Thymus (tissue), 11 donors: ENCODE measurements around the gene PARVB. TPM values are rescaled to one million over a fixed set of nuclear protein-coding genes. Genes with fewer than 3 reads are reported as not detected.

Experiments
- DNase-seq, 9 donors: peaks; one replicate each; pipeline ENCODE4 v3.0.0-alpha.2; 2013; ENCODE audit warnings: low spot score in 9 of 9, low read depth in 6 of 9, missing footprints in 1 of 9
- H3K27ac ChIP-seq, 2 donors: one replicate each; pipeline ENCODE4 v1.5.1; 2013; ENCODE audit warnings: control low read depth in 1 of 2, low read depth in 1 of 2, low read length in 1 of 2, mild to moderate bottlenecking in 1 of 2, moderate library complexity in 1 of 2
- H3K27me3 ChIP-seq, 2 donors: one replicate each; pipeline ENCODE4 v1.5.1; 2013; ENCODE audit warnings: low read length in 1 of 2; ENCODE audit not compliant: control insufficient read depth in 2 of 2, insufficient read depth in 1 of 2
- H3K36me3 ChIP-seq, 2 donors: one replicate each; pipeline ENCODE4 v1.5.1; 2013; ENCODE audit warnings: low read length in 1 of 2, mild to moderate bottlenecking in 1 of 2, moderate library complexity in 1 of 2; ENCODE audit not compliant: control insufficient read depth in 2 of 2, insufficient read depth in 2 of 2
- H3K4me1 ChIP-seq, 2 donors: one replicate each; pipeline ENCODE4 v1.5.1; 2013; ENCODE audit warnings: low read length in 2 of 2; ENCODE audit not compliant: control insufficient read depth in 2 of 2, insufficient read depth in 2 of 2
- H3K4me3 ChIP-seq, 2 donors: one replicate each; pipeline ENCODE4 v1.5.1; 2013; ENCODE audit warnings: low read length in 2 of 2, control low read depth in 1 of 2, mild to moderate bottlenecking in 1 of 2
- H3K9me3 ChIP-seq, 2 donors: one replicate each; pipeline ENCODE4 v1.5.1; 2013; ENCODE audit warnings: low read length in 1 of 2, mild to moderate bottlenecking in 1 of 2; ENCODE audit not compliant: control insufficient read depth in 2 of 2, insufficient read depth in 1 of 2
- WGBS: extraction: QIAGEN DNeasy Blood & Tissue Kit; methylation state at CpG from one replicate; pipeline ENCODE4 v1.1.7; 2013; 5-methylcytosine and 5-hydroxymethylcytosine counted together
- polyA plus RNA-seq: library from polyadenylated mRNA; stranded (reverse); fragments of 200-250 nt; gene quantifications from one replicate; pipeline ENCODE4 v1.2.3, GENCODE V29; 2013
- total RNA-seq: library from RNA; stranded (reverse); fragments of 120-200 nt; gene quantifications from one replicate; pipeline ENCODE4 v1.2.4, GENCODE V29; 2013
- donor health status: healthy.

PARVB gene
- total and polyA plus RNA-seq, 2 donors: 14.5 to 15.2 TPM

GRCh38 chr22:44070029-44070428, 45.9 kb downstream of the PARVB start:
- 96% methylated on average over 5 of the region's 5 CpGs for WGBS
- H3K36me3 ChIP-seq: no peaks in the 10 kb centered on the region
- DNase-seq: no peak
- H3K4me3 ChIP-seq: no peak overlapping the region
- peaks cover 8 to 21% of the 10 kb centered on the region in 2 donors for H3K4me1 ChIP-seq
- H3K27ac ChIP-seq: no peak overlapping the region
- H3K27me3 ChIP-seq: peaks cover 0 to 13% of the 10 kb centered on the region in 2 donors
- H3K9me3 ChIP-seq: no peaks in the 10 kb centered on the region

- DNase-seq: no peak
- Histone ChIP-seq H3K27ac (no peak overlapping the region), H3K4me3 (no peak overlapping the region), H3K36me3 (no peaks in the 10 kb centered on the region), H3K9me3 (no peaks in the 10 kb centered on the region), H3K27me3 (peaks cover 0 to 13% of the 10 kb centered on the region in 2 donors), H3K4me1 (peaks cover 8 to 21% of the 10 kb centered on the region in 2 donors)
- 97% methylated on average over 14 of the region's 14 CpGs for WGBS
Measured at GRCh38 chr22:44071781-44072326, 47.8 kb downstream of the PARVB start.

GRCh38 chr22:44074337-44074984, 50.4 kb downstream of the PARVB start:
- H3K4me1 ChIP-seq: peaks cover 0 to 4% of the 10 kb centered on the region in 2 donors
- H3K9me3 ChIP-seq: no peaks in the 10 kb centered on the region
- 92% methylated on average over 11 of the region's 11 CpGs for WGBS
- DNase-seq: no peak
- no peak overlapping the region for H3K4me3 ChIP-seq
- H3K27me3 ChIP-seq: no peaks in the 10 kb centered on the region
- H3K27ac ChIP-seq: no peak overlapping the region
- H3K36me3 ChIP-seq: no peaks in the 10 kb centered on the region

- WGBS: 97% methylated on average over 12 of the region's 12 CpGs
- Histone ChIP-seq H3K9me3 (no peaks in the 10 kb centered on the region), H3K27ac (no peak overlapping the region)
Measured at GRCh38 chr22:44075022-44075421, 50.9 kb downstream of the PARVB start.

GRCh38 chr22:44075670-44076069, 51.6 kb downstream of the PARVB start:
- no peak overlapping the region for H3K4me3 ChIP-seq
- no peaks in the 10 kb centered on the region for H3K27me3 ChIP-seq
- no peaks in the 10 kb centered on the region for H3K9me3 ChIP-seq
- WGBS: 96% methylated on average over 11 of the region's 11 CpGs
- H3K36me3 ChIP-seq: no peaks in the 10 kb centered on the region
- no peak overlapping the region for H3K27ac ChIP-seq
- H3K4me1 ChIP-seq: peaks cover 0 to 4% of the 10 kb centered on the region in 2 donors
- DNase-seq: no peak

More at GRCh38 chr22:44075022-44075421, 50.9 kb downstream of the PARVB start:
- Histone ChIP-seq H3K27me3 (no peaks in the 10 kb centered on the region), H3K36me3 (no peaks in the 10 kb centered on the region), H3K4me3 (no peak overlapping the region), H3K4me1 (peaks cover 0 to 4% of the 10 kb centered on the region in 2 donors)
- DNase-seq: no peak

GRCh38 chr22:44076825-44077224, 52.7 kb downstream of the PARVB start:
- 98% methylated on average over 8 of the region's 8 CpGs for WGBS
- no peak for DNase-seq
- H3K4me1 ChIP-seq: peaks cover 0 to 4% of the 10 kb centered on the region in 2 donors
- no peak overlapping the region for H3K27ac ChIP-seq
- H3K36me3 ChIP-seq: no peaks in the 10 kb centered on the region
- no peak overlapping the region for H3K4me3 ChIP-seq
- H3K9me3 ChIP-seq: no peaks in the 10 kb centered on the region
- no peaks in the 10 kb centered on the region for H3K27me3 ChIP-seq

- whole genome bisulfite sequencing: 67% methylated on average over 27 of the region's 27 CpGs
- H3K4me1 ChIP-seq: no peaks in the 10 kb centered on the region
- no peak overlapping the region for H3K4me3 ChIP-seq
- H3K36me3 ChIP-seq: no peaks in the 10 kb centered on the region
- peaks cover 0 to 10% of the 10 kb centered on the region in 2 donors for H3K9me3 ChIP-seq
- DNase-seq: peak; percentile 36 to 83 (median 63)
- H3K27me3 ChIP-seq: no peaks in the 10 kb centered on the region
- no peak overlapping the region for H3K27ac ChIP-seq
Measured at GRCh38 chr22:44080936-44081861, 57.1 kb downstream of the PARVB start.

GRCh38 chr22:44082801-44083200, 58.7 kb downstream of the PARVB start:
- H3K27ac ChIP-seq: no peak overlapping the region
- no peaks in the 10 kb centered on the region for H3K36me3 ChIP-seq
- H3K9me3 ChIP-seq: peaks cover 0 to 10% of the 10 kb centered on the region in 2 donors
- H3K4me1 ChIP-seq: no peaks in the 10 kb centered on the region
- H3K27me3 ChIP-seq: no peaks in the 10 kb centered on the region
- no peak for DNase-seq
- H3K4me3 ChIP-seq: no peak overlapping the region
- WGBS: 96% methylated on average over 9 of the region's 9 CpGs
